Panc1 (cell line): ENCODE data around the gene SCAF1. TPM values are rescaled to one million over a fixed set of nuclear protein-coding genes. Genes with fewer than 3 reads are reported as not detected.
A peak's percentile ranks its signal among the peaks of the same experiment; 100 is the strongest.

ENCODE experiments used
- ATAC-seq: fragments of 200-7000 bp; cut with Tn5 transposase; 2 replicates; pipeline ENCODE4 v1.9.1; 2020; ENCODE audit warnings: mild to moderate bottlenecking, moderate library complexity
- BruUV-seq: library from RNA; stranded (reverse); fragments of 400-500 nt; replicated peaks from 2 replicates; lab custom pipeline; 2021; lab: Mats Ljungman, UMichigan
- CTCF ChIA-PET: fragments of 300-600 bp; sonication (Branson Sonifier 250); formaldehyde crosslinking; loops from one replicate; lab custom pipeline; 2022; ENCODE audit warnings: antibody characterized with exemption; lab: Charles Lee
- POLR2A ChIA-PET: fragments of 300-600 bp; sonication (Branson Sonifier 250); formaldehyde crosslinking; loops from one replicate; lab custom pipeline; 2022; ENCODE audit warnings: antibody characterized with exemption; lab: Charles Lee
- DNase-seq: peaks from one replicate; pipeline ENCODE4 v3.0.0-alpha.2; 2010; ENCODE audit warnings: low read depth, low spot score
- H3K27ac ChIP-seq: 2 replicates; pipeline ENCODE4 v1.5.1; 2011; ENCODE audit warnings: mild to moderate bottlenecking, low read length, inconsistent platforms
- H3K27me3 ChIP-seq: fragments of 200-500 bp; sonication (Bioruptor generic); 2 replicates; pipeline ENCODE4 v1.6.0; 2014; ENCODE audit warnings: low read length, inconsistent platforms; ENCODE audit not compliant: control insufficient read depth, insufficient read depth
- H3K36me3 ChIP-seq: fragments of 200-500 bp; sonication (Bioruptor generic); 2 replicates; pipeline ENCODE4 v1.5.1; 2014; ENCODE audit warnings: inconsistent platforms, mild to moderate bottlenecking, low read length, moderate library complexity; ENCODE audit not compliant: control insufficient read depth, insufficient read depth
- H3K4me1 ChIP-seq: 2 replicates; pipeline ENCODE4 v1.5.1; 2011; ENCODE audit warnings: inconsistent platforms, mild to moderate bottlenecking, low read length, moderate library complexity; ENCODE audit not compliant: control insufficient read depth, insufficient read depth
- H3K4me3 ChIP-seq, 2 experiments: 2 replicates each; pipeline ENCODE4 v1.5.1; 2011 to 2012; ENCODE audit warnings: low read depth in 2 of 2, low read length in 2 of 2, mild to moderate bottlenecking in 2 of 2, inconsistent platforms in 1 of 2, moderate library complexity in 1 of 2
- H3K9me3 ChIP-seq: fragments of 200-500 bp; sonication (Bioruptor generic); 2 replicates; pipeline ENCODE4 v1.5.1; 2014; ENCODE audit warnings: low read depth, mild to moderate bottlenecking, inconsistent platforms, low read length, moderate library complexity; ENCODE audit not compliant: control insufficient read depth, insufficient read depth
- POLR2AphosphoS5 ChIP-seq: IDR thresholded peaks from 2 replicates; pipeline ENCODE4 v1.6.1; 2012; ENCODE audit warnings: mild to moderate bottlenecking, low read depth, low read length, moderate library complexity
- SIN3A ChIP-seq: IDR thresholded peaks from 2 replicates; pipeline ENCODE4 v1.6.1; 2012; ENCODE audit warnings: low read depth, mild to moderate bottlenecking, low read length, moderate library complexity, borderline replicate concordance; ENCODE audit not compliant: insufficient read depth
- TCF7L2 ChIP-seq: IDR thresholded peaks from 2 replicates; pipeline ENCODE4 v1.6.1; 2011; ENCODE audit warnings: mild to moderate bottlenecking, low read depth, low read length, inconsistent platforms
- in situ Hi-C: cut with HindIII; loops from 2 replicates; pipeline ENCODE4 v1.10.0; 2016; ENCODE audit warnings: low sequenced_read_pairs, low pct_unique_long_range_greater_than_20kb
- intact Hi-C: fragments of 100-400 bp; cut with micrococcal nuclease; formaldehyde crosslinking; loops from one replicate; pipeline ENCODE4 v1.10.0; 2022; ENCODE audit not compliant: unreplicated experiment
- total RNA-seq: library from RNA; stranded (reverse); gene quantifications from one replicate; pipeline ENCODE4 v1.2.1, GENCODE V29; 2021; ENCODE audit not compliant: unreplicated experiment
- TF ChIP-seq, protein P1 (sequence below), 2 experiments: IDR thresholded peaks; 2 replicates each; pipeline ENCODE4 v1.6.1; 2011 to 2012; ENCODE audit warnings: low read depth in 2 of 2, control low read depth in 1 of 2, low read length in 1 of 2, mild to moderate bottlenecking in 1 of 2, moderate library complexity in 1 of 2; ENCODE audit not compliant: insufficient read depth in 1 of 2
- TF ChIP-seq, protein P2 (sequence below): fragments of 450-650 bp; IDR thresholded peaks from 2 replicates; pipeline ENCODE4 v1.5.1; 2017; ENCODE audit warnings: mild to moderate bottlenecking

The SCAF1 gene
- total RNA-seq, 1 experiment from 2014 or later: 77.4 TPM

DNA sequence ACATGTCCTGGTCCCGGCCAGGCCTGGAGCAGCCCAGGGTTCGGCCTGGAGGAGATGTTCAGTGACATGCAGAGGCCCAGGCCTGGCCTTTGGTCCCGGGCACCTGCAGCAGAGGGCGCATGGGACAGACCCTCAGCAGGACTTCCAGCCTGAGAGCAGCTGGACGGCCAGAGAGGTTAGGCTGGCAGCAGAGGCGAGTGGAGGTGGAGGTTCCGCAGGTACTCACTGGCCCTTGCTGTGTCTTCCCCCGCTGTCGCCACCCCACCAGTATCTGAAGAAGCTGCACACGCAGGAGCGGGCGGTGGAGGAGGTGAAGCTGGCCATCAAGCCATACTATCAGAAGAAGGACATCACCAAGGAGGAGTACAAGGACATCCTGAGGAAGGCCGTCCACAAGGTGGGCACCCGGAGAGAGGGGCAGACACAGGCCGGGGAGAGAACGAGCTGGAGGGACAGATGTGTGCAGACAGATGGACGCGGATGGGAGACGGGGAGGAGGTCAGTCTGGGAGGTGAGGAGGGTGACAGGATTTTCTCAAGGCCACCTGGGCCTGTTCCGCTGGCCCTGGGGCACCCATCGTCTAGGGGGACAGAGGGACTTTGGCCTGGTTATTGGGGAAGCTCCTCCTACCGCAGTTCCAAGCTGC, 15.6 kb downstream of the SCAF1 start:
- CTCF ChIA-PET: no interaction called here
- ATAC-seq: no peak
- no peak overlapping the region for H3K27ac ChIP-seq

GRCh38 chr19:49658139-49658517, 16.1 kb downstream of the SCAF1 start:
- intact Hi-C loops (no loop called here), in situ Hi-C loops (no loop called here)
- POLR2A ChIA-PET: no interaction called here
- TSS peak; percentile 75 for BruUV-seq
- ATAC-seq (no peak), DNase-seq (no peak)
- no peaks in the 10 kb centered on the region for H3K36me3 ChIP-seq
- no peak overlapping the region for H3K27ac ChIP-seq
- H3K9me3 ChIP-seq: no peaks in the 10 kb centered on the region
- H3K27me3 ChIP-seq: no peaks in the 10 kb centered on the region
- no peak overlapping the region for H3K4me3 ChIP-seq
- TF ChIP-seq POLR2AphosphoS5 (no peak), SIN3A (no peak), TCF7L2 (no peak)
- TF ChIP-seq, protein P1, sequence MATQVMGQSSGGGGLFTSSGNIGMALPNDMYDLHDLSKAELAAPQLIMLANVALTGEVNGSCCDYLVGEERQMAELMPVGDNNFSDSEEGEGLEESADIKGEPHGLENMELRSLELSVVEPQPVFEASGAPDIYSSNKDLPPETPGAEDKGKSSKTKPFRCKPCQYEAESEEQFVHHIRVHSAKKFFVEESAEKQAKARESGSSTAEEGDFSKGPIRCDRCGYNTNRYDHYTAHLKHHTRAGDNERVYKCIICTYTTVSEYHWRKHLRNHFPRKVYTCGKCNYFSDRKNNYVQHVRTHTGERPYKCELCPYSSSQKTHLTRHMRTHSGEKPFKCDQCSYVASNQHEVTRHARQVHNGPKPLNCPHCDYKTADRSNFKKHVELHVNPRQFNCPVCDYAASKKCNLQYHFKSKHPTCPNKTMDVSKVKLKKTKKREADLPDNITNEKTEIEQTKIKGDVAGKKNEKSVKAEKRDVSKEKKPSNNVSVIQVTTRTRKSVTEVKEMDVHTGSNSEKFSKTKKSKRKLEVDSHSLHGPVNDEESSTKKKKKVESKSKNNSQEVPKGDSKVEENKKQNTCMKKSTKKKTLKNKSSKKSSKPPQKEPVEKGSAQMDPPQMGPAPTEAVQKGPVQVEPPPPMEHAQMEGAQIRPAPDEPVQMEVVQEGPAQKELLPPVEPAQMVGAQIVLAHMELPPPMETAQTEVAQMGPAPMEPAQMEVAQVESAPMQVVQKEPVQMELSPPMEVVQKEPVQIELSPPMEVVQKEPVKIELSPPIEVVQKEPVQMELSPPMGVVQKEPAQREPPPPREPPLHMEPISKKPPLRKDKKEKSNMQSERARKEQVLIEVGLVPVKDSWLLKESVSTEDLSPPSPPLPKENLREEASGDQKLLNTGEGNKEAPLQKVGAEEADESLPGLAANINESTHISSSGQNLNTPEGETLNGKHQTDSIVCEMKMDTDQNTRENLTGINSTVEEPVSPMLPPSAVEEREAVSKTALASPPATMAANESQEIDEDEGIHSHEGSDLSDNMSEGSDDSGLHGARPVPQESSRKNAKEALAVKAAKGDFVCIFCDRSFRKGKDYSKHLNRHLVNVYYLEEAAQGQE (IDR thresholded peaks at IDR 0.05; ENCODE audit: insufficient read depth in 1 of 2, low read depth in 2 of 2, low read length in 1 of 2): no peak
- TF ChIP-seq, protein P2, sequence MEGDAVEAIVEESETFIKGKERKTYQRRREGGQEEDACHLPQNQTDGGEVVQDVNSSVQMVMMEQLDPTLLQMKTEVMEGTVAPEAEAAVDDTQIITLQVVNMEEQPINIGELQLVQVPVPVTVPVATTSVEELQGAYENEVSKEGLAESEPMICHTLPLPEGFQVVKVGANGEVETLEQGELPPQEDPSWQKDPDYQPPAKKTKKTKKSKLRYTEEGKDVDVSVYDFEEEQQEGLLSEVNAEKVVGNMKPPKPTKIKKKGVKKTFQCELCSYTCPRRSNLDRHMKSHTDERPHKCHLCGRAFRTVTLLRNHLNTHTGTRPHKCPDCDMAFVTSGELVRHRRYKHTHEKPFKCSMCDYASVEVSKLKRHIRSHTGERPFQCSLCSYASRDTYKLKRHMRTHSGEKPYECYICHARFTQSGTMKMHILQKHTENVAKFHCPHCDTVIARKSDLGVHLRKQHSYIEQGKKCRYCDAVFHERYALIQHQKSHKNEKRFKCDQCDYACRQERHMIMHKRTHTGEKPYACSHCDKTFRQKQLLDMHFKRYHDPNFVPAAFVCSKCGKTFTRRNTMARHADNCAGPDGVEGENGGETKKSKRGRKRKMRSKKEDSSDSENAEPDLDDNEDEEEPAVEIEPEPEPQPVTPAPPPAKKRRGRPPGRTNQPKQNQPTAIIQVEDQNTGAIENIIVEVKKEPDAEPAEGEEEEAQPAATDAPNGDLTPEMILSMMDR: no peak
- CTCF ChIA-PET: no interaction called here
- no peaks in the 10 kb centered on the region for H3K4me1 ChIP-seq

More for the DNA sequence above, 15.6 kb downstream of the SCAF1 start:
- Histone ChIP-seq H3K4me3 (no peak overlapping the region), H3K4me1 (no peaks in the 10 kb centered on the region), H3K9me3 (no peaks in the 10 kb centered on the region), H3K27me3 (no peaks in the 10 kb centered on the region), H3K36me3 (no peaks in the 10 kb centered on the region)
- POLR2A ChIA-PET: no interaction called here
- in situ Hi-C loops: no loop called here
- BruUV-seq: no TSS peak
- no peak for DNase-seq
- TF ChIP-seq, protein P2: no peak
- TF ChIP-seq, protein P1 (IDR thresholded peaks at IDR 0.05; ENCODE audit: insufficient read depth in 1 of 2, low read depth in 2 of 2, low read length in 1 of 2): no peak
- TF ChIP-seq SIN3A (no peak), POLR2AphosphoS5 (no peak), TCF7L2 (no peak)
- intact Hi-C loops: no loop called here
